GM12874 (cell line): ENCODE results near the gene FNIP2.

Experiments
- CTCF ChIP-seq: IDR thresholded peaks from 2 replicates; pipeline ENCODE4 v1.5.1; 2011; ENCODE audit warnings: low read depth, mild to moderate bottlenecking, control low read depth, low read length, moderate library complexity; ENCODE audit not compliant: insufficient read depth

The FNIP2 gene

GRCh38 chr4:158778712-158779111 lies 9.9 kb downstream of the FNIP2 start:
- TF ChIP-seq CTCF = no peak

- no peak for TF ChIP-seq CTCF
Observed at GRCh38 chr4:158781963-158782362, 13.1 kb downstream of the FNIP2 start.

GRCh38 chr4:158782551-158783360 lies 13.9 kb downstream of the FNIP2 start:
- no peak for TF ChIP-seq CTCF

- TF ChIP-seq CTCF = no peak
Observed at GRCh38 chr4:158783785-158784184, 15.0 kb downstream of the FNIP2 start.

- TF ChIP-seq CTCF = no peak
Observed at GRCh38 chr4:158785718-158786117, 16.9 kb downstream of the FNIP2 start.

- TF ChIP-seq CTCF = no peak
Observed at GRCh38 chr4:158786121-158786601, 17.3 kb downstream of the FNIP2 start.

- TF ChIP-seq CTCF = no peak
Observed at GRCh38 chr4:158786955-158787354, 18.1 kb downstream of the FNIP2 start.
